HG03432 (cell line): ENCODE results near the gene VWF.
"Not testable (repeated sequence)": the region's sequence is repeated elsewhere in the genome, so short reads cannot be mapped to it uniquely, and the experiment has no call there.

Experiments used
- ATAC-seq: cut with Tn5 transposase; IDR thresholded peaks from one replicate; pipeline ENCODE4 v1.9.1; 2021; ENCODE audit warnings: mild to moderate bottlenecking, moderate library complexity; ENCODE audit not compliant: unreplicated experiment

VWF gene

GRCh38 chr12:6146509-6146908 is 22.0 kb upstream of the VWF start:
- ATAC-seq = no peak

- no peak for ATAC-seq
Observed at GRCh38 chr12:6145564-6145963, 21.1 kb upstream of the VWF start.

- no peak for ATAC-seq
Observed at GRCh38 chr12:6143303-6143675, 18.8 kb upstream of the VWF start.

GRCh38 chr12:6142368-6143302 is 18.2 kb upstream of the VWF start:
- ATAC-seq = not testable (repeated sequence)

GRCh38 chr12:6141731-6142367 is 17.4 kb upstream of the VWF start:
- ATAC-seq = not testable (repeated sequence)

DNA sequence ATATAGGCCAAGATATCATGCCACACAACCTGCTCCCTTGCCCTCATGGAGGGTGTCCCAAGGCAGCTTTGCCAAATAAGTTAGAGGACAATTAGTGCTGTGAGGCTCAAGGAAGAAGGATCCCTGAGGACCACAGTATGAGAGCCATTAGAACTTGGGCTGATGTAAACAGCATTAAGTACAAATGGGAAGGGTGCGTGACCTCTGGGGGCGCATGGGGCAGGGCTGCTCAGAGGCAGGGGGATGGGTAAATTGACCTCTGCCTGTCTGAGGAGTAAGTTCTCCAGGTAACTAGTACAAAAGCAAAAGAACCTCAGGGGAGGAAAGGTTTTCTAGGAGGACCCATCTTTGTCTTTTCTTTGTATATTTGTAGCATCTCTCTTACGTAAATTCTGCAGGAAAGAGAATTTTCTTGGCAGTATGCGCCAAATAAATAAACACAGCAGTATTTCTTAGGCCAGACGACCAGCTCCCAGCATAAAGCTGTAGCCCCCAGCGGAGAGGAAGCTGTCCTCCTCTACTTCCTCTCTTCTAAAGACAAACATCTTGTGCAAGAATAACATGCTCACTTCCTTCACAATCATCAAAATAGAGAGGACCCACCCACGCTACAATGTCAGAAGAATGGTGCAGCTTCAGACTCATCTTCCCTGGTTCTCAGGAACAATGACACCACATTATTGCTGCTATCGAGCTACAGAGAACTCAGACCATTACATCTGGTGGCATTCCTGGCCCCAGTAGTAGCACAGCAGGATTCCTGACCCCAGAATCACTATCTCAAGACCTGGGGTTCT is 16.4 kb upstream of the VWF start:
- ATAC-seq = no peak

DNA sequence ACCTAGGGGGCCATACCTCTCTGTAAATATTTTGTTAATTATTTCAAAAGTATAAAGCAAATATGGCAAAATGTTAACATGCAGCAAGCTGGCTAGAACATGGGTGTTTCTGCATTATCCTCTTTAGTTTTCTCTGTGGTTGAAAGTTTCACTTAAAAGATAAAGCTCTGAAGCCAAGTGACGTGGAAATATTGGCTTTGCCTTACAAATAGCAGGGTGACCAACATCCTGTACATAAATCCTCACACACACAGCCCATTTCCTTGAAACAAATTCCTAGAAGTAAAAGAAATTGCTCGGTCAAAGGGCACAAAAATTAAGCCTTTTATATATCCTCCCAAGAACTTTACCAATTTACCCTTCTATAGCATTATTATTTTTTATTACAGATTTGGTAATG is 10.6 kb upstream of the VWF start:
- ATAC-seq = no peak

DNA sequence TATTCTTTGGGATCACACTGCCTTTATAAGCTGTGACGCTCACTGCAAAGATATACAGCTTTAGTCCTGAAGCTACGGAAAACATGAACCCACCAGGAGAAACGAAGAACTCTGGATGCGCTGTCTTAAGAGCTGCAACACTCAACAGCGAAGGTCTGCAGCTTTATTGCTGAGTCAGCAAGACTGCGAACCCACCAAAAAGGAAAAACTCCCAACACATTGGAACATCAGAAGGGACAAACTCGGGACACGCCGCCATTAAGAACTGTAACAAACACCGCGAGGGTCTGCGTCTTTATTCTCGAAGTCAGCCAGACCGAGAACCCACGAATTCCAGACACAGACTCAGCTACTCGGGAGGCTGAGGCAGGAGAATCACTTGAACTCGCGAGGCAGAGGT is 9.2 kb upstream of the VWF start:
- no peak for ATAC-seq

- ATAC-seq = no peak
Observed at GRCh38 chr12:6132496-6132895, 8.0 kb upstream of the VWF start.

- ATAC-seq = no peak
Observed at GRCh38 chr12:6125310-6125608, 789 bp upstream of the VWF start.

GRCh38 chr12:6123258-6123657 is 1.2 kb downstream of the VWF start:
- no peak for ATAC-seq

- no peak for ATAC-seq
Observed at GRCh38 chr12:6122201-6122600, 2.3 kb downstream of the VWF start.

- ATAC-seq = no peak
Observed at GRCh38 chr12:6120796-6121473, 3.5 kb downstream of the VWF start.

GRCh38 chr12:6118891-6119568 is 5.4 kb downstream of the VWF start:
- no peak for ATAC-seq

DNA sequence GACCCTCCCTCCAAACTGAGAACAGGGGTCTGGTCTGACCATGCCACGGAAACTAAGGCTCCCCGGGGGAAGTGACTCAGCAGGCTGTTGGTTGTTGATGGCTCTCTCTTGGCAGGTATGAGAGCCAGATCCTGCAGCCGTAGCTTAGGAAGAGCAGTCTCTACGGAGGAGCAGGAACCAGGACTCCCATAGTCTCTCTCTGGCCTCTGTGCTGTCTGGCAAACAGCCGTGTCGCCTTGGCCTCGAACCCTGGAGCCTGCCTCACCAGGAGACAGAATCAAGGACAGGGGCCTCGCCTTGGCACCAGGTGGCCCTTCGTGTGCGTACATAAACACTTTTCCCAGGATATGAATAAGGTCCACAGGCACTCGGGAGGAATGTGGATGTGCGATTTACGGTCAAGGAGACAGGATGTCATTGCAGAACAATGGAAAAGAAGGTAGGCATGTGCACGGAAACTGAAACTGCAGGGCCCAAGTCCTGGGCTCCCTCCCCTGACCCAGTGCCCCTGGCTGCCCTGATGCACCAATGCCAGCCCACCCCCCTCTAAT is 7.9 kb downstream of the VWF start:
- ATAC-seq = no peak

DNA sequence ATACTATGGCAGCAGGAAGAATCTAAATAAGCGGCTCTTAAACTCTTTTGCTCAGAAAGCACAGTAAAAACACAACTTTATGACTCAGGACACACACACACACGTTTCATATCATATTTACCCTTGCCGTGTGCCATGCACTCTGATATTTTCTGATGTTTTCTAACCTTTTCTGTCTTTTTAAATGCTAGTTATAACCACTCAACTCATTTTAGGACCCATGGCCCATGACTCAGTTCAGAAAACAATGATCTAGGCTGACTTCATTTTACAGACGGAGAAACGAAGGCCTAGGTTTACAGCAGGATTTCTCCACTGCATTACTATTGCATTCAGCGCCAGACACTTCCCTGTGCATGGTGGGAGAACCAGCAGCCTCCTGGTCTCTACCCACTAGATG is 9.1 kb downstream of the VWF start:
- ATAC-seq = no peak

DNA sequence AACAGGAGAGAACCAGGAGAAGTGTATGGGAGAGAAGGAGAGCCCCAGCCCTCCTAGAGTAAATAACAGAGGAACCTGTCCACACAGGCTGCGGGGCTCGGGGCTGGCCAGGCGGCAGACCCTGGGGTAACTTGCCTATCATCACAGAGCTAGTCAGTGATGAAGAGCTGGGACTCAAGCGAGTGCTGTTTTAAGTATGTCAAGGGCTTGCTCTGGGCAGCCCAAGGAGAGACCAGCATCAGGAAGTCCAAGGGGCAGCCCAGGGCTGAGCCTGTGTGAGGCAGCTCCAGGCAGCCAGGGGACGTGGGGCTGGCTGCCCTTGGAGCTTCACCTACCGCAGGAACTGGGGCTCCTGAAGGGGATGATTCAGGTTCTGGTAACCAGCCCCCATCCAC is 10.0 kb downstream of the VWF start:
- ATAC-seq = no peak

- ATAC-seq = no peak
Observed at GRCh38 chr12:6113691-6114475, 10.6 kb downstream of the VWF start.

- no peak for ATAC-seq
Observed at GRCh38 chr12:6112004-6112403, 12.5 kb downstream of the VWF start.

- no peak for ATAC-seq
Observed at GRCh38 chr12:6110006-6110405, 14.5 kb downstream of the VWF start.
